HEK293T (cell line): ENCODE data around the gene RPTOR.

Experiments
- CTCF ChIA-PET: fragments of 350-600 bp; formaldehyde crosslinking; extraction: SDS; loops from one replicate; lab custom pipeline; 2021; ENCODE audit warnings: antibody characterized with exemption, inconsistent platforms; lab: Yijun Ruan, JAX
- POLR2A ChIA-PET: fragments of 350-600 bp; formaldehyde crosslinking; extraction: SDS; loops from one replicate; lab custom pipeline; 2020; ENCODE audit warnings: antibody characterized with exemption, inconsistent platforms; lab: Yijun Ruan, JAX
- DNase-seq: peaks from one replicate; pipeline ENCODE4 v3.0.0; 2012; ENCODE audit warnings: mixed read lengths; ENCODE audit errors: extremely low spot score
- ARNT ChIP-seq: fragments of 450-650 bp; IDR thresholded peaks from 2 replicates; pipeline ENCODE4 v1.6.1; 2017; ENCODE audit warnings: mild to moderate bottlenecking
- BHLHE40 ChIP-seq: fragments of 450-650 bp; IDR thresholded peaks from 2 replicates; pipeline ENCODE4 v1.6.1; 2016; ENCODE audit warnings: mild to moderate bottlenecking, moderate library complexity, borderline replicate concordance
- CTBP1 ChIP-seq: fragments of 450-650 bp; IDR thresholded peaks from 2 replicates; pipeline ENCODE4 v1.6.1; 2016; ENCODE audit warnings: borderline replicate concordance
- ELF4 ChIP-seq: fragments of 450-650 bp; IDR thresholded peaks from 2 replicates; pipeline ENCODE4 v1.6.1; 2017; ENCODE audit warnings: antibody characterized with exemption
- FOXA1 ChIP-seq: fragments of 450-650 bp; IDR thresholded peaks from 2 replicates; pipeline ENCODE4 v1.6.1; 2016; ENCODE audit warnings: mild to moderate bottlenecking
- FOXK2 ChIP-seq: fragments of 450-650 bp; IDR thresholded peaks from 2 replicates; pipeline ENCODE4 v1.6.1; 2016; ENCODE audit warnings: mild to moderate bottlenecking
- FOXM1 ChIP-seq: fragments of 450-650 bp; IDR thresholded peaks from 2 replicates; pipeline ENCODE4 v1.6.1; 2017; ENCODE audit warnings: mild to moderate bottlenecking, borderline replicate concordance
- HDGF ChIP-seq: fragments of 450-650 bp; IDR thresholded peaks from 2 replicates; pipeline ENCODE4 v1.6.1; 2017; ENCODE audit warnings: antibody characterized with exemption, borderline replicate concordance
- L3MBTL2 ChIP-seq: fragments of 450-650 bp; conservative IDR thresholded peaks from 2 replicates; pipeline ENCODE4 v1.6.1; 2016; ENCODE audit warnings: mild to moderate bottlenecking
- LEF1 ChIP-seq: fragments of 450-650 bp; IDR thresholded peaks from 2 replicates; pipeline ENCODE4 v1.6.1; 2017; ENCODE audit warnings: mild to moderate bottlenecking, borderline replicate concordance
- NFRKB ChIP-seq: fragments of 450-650 bp; IDR thresholded peaks from 2 replicates; pipeline ENCODE4 v1.6.1; 2016; ENCODE audit warnings: mild to moderate bottlenecking, moderate library complexity
- PKNOX1 ChIP-seq: fragments of 450-650 bp; IDR thresholded peaks from 2 replicates; pipeline ENCODE4 v1.6.1; 2016
- SP1 ChIP-seq: fragments of 450-650 bp; IDR thresholded peaks from 2 replicates; pipeline ENCODE4 v1.6.1; 2017
- SUZ12 ChIP-seq: fragments of 450-650 bp; IDR thresholded peaks from 2 replicates; pipeline ENCODE4 v1.6.1; 2016; ENCODE audit warnings: mild to moderate bottlenecking
- TARDBP ChIP-seq: fragments of 450-650 bp; IDR thresholded peaks from 2 replicates; pipeline ENCODE4 v1.6.1; 2016
- ZNF384 ChIP-seq: fragments of 450-650 bp; IDR thresholded peaks from 2 replicates; pipeline ENCODE4 v1.6.1; 2016

RPTOR gene

DNA sequence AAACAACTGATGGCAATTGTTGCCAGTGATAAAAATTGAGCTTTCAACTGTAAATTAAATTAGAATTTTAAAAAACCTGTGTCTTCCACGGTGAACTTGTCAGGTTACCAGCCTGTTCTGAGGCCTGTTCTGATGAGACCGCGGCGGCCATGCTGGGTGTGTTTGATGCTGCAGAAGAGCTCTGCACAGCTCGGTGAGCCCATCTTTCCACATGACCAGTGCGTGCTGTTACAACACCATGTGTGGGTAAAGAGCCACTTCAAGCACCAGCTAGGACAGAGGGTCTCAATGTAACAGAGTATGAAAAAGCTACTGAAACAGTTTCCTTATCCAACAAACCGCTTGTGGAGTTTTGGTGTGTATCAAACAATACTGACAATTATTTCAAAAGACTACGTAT lies 48.5 kb downstream of the RPTOR start:
- ChIA-PET CTCF (no interaction called here), POLR2A (no interaction called here)
- TF ChIP-seq CTBP1 (no peak), BHLHE40 (no peak), FOXA1 (no peak), ZNF384 (no peak), L3MBTL2 (no peak), SUZ12 (no peak), FOXM1 (no peak), FOXK2 (no peak), SP1 (no peak), NFRKB (no peak), ELF4 (no peak), LEF1 (no peak), ARNT (no peak), HDGF (no peak), PKNOX1 (no peak), TARDBP (no peak)
- DNase-seq, result no peak

GRCh38 chr17:80594431-80595269 lies 50.0 kb downstream of the RPTOR start:
- ChIA-PET CTCF (interaction anchor here (3.1 kb wide), 1 partner anchor 19 kb away, joined by 10 read pairs; no protein-coding TSS in a partner anchor), POLR2A (interaction anchor here (1.3 kb wide), 1 partner anchor 140 kb away, joined by 3 read pairs; no protein-coding TSS in a partner anchor)
- TF ChIP-seq ELF4, result no peak
- no peak for TF ChIP-seq FOXK2
- no peak for TF ChIP-seq FOXA1
- no peak for TF ChIP-seq LEF1
- TF ChIP-seq TARDBP, result no peak
- TF ChIP-seq ARNT, result no peak
- no peak for TF ChIP-seq ZNF384
- no peak for TF ChIP-seq FOXM1
- TF ChIP-seq SUZ12, result no peak
- no peak for TF ChIP-seq NFRKB
- no peak for TF ChIP-seq CTBP1
- no peak for TF ChIP-seq HDGF
- no peak for TF ChIP-seq BHLHE40
- no peak for DNase-seq

DNA sequence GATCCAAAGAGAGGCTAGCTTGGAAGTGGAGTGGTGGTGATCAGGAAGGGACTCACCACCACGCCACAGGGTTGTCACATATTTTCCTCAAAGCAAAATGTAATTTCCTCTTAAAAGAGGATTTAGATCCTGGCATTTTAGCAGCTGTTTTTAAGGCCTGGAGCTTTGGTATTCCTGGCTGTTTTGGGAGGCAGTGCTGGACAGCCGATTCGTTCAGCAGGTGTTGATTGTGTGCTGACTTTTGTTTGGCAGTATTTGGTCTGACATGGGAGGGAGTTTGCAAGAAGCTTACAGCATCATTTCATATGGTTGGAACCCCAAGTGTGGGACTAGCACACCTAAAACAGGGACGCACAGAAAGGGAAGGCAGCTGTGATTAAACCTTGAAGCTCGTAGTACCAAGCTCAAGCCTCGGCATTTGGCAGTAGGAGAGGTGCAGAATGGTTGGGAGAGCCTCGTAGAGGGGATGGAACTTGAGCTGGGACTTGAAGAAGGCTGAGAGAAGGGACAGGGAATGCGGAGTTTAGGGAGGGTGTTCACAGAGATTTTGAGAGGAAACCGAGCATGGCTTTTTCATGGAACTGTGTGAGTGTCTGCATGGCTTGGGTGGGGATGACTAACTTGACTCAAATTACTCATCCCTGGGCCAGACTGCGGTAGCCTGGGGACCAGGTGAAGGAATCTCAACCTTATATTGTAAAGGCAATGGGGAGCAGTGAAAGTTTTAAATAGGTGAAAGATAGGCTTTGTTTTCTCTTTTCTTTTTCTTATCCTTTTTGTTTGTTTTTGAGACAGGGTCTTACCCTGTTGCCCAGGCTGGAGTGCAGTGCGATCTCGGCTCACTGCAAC lies 52.3 kb downstream of the RPTOR start:
- POLR2A ChIA-PET, result no interaction called here

DNA sequence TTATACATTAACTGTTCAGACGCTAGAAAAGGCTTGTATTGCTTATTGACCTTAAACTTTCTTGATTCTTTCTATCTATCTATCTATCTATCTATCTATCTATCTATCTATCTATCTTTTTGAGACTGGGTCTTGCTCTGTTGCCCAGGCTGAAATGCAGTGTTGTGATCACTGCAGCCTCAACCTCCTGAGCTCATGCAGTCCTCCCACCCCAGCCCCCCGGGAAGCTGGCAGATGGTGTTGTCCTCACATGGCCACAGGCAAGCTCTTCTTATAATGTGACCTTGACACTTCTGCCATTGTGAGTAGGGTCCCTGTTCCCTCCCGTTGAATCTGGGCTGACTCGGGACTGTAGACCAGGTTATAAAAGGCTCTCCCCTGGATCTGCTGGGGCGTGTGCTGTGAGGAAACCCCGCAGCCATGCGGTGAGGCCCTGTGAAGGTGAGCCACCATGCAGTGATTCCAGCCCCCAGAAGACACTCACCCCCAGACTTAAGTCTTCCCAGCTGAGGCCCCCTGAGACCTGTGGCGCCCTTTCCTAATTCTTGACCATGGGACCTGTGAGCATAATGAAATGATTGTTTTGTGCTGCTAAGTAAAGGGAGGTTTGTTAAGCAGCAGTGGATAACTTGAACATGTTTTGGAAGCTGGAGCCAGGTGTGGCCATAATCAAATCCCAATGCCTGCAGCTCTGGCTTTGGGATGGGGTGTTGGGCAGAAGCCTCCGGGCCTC lies 54.3 kb downstream of the RPTOR start:
- no peak for TF ChIP-seq CTBP1
- no peak for TF ChIP-seq ARNT
- TF ChIP-seq HDGF, result no peak
- TF ChIP-seq ZNF384, result no peak
- TF ChIP-seq TARDBP, result no peak
- no peak for TF ChIP-seq FOXA1
- TF ChIP-seq SP1, result no peak
- no peak for TF ChIP-seq PKNOX1
- TF ChIP-seq LEF1, result no peak
- no peak for TF ChIP-seq ELF4
- no peak for TF ChIP-seq FOXK2
- TF ChIP-seq BHLHE40, result no peak
- TF ChIP-seq NFRKB, result no peak
- no peak for TF ChIP-seq FOXM1
- no peak for TF ChIP-seq SUZ12
- POLR2A ChIA-PET, result no interaction called here
- CTCF ChIA-PET, result interaction anchor here (0.5 to 0.9 kb wide), 3 partner anchors 22 to 770 kb away, joined by 3 read pairs; no protein-coding TSS in a partner anchor

More for the DNA sequence above, 52.3 kb downstream of the RPTOR start:
- DNase-seq, result no peak
- CTCF ChIA-PET, result interaction anchor here (3.1 kb wide), 1 partner anchor 21 kb away, joined by 10 read pairs; no protein-coding TSS in a partner anchor
- TF ChIP-seq ARNT, result no peak
- no peak for TF ChIP-seq L3MBTL2
- TF ChIP-seq NFRKB, result no peak
- TF ChIP-seq ZNF384, result no peak

DNA sequence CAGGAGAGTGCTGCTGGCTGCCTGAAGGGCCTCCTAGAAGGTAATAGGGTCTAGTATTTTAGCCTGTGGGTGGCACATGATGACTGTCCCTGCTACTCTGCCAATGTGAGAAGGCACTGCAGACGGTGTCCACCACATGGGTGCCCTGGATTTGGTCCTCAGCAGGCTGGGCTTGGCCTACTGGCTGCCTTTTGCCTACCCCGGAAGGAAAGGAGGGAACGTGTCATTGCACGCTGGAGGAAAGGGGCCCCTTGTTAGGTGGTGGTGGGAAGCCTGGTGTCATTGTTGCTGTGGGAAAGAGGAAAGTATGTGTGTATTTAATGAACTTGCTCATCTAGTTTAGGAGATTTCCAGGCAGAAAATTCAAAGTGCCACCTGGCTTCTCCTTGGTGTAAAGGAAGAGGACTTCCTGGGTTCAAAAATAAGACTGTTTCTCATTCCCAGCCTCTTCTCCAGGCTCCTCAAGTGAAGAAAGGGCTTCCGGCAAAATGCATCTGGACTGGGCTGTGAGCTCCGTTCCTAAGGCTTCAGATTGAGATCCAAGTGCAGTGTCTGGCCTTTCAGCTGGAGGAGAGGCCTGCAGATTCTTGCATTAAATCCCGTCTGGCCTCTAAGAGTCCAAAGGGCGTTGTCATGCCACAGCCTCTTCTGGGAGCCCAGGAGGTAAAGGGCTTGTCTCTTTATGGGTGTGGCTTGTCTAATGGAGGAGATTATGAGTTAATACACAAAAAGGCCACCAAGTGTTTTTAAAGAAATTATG lies 55.1 kb downstream of the RPTOR start:
- DNase-seq, result no peak
- POLR2A ChIA-PET, result no interaction called here
- CTCF ChIA-PET, result no interaction called here
- TF ChIP-seq SP1 (no peak), PKNOX1 (no peak), HDGF (no peak), TARDBP (no peak), FOXK2 (no peak), SUZ12 (no peak), BHLHE40 (no peak), LEF1 (no peak), ELF4 (no peak)

More for the DNA sequence above, 54.3 kb downstream of the RPTOR start:
- no peak for DNase-seq
